K562 (cell line): Measurements from ENCODE around the gene ECI2. TPM values are rescaled to one million over a fixed set of nuclear protein-coding genes. Genes with fewer than 3 reads are reported as not detected.

Experiments
- ATAC-seq: fragments of 200-7000 bp; cut with Tn5 transposase; 3 replicates; pipeline ENCODE4 v1.9.1; 2020; ENCODE audit warnings: moderate library complexity
- BruUV-seq: library from RNA; stranded (reverse); fragments of 400-500 nt; replicated peaks from 2 replicates; lab custom pipeline; 2021; lab: Mats Ljungman, UMichigan
- CTCF ChIA-PET: fragments of 300-600 bp; formaldehyde crosslinking; extraction: SDS; loops from one replicate; lab custom pipeline; 2021; ENCODE audit warnings: low intra/inter-chr PET ratio; lab: Yijun Ruan, JAX
- POLR2A ChIA-PET: fragments of 300-600, 350-650 bp; sonication (Branson Sonifier 250); formaldehyde crosslinking; extraction: SDS; loops from one replicate; lab custom pipeline; 2021; ENCODE audit warnings: antibody characterized with exemption, inconsistent platforms; lab: Yijun Ruan, JAX
- DNase-seq, 4 experiments: peaks; one replicate each; pipeline versions ENCODE4 v3.0.0 to v3.0.0-alpha.2; 2011 to 2018; ENCODE audit warnings: low spot score in 3 of 4, mixed read lengths in 3 of 4; ENCODE audit errors: extremely low read depth in 1 of 4
- FAIRE-seq: peaks from 2 replicates; lab custom pipeline; 2011; peaks lifted over from hg19 to GRCh38; lab: Jason Lieb, UNC
- H2AFZ ChIP-seq: 2 replicates; pipeline ENCODE4 v1.6.0; 2011; ENCODE audit warnings: low read depth, low read length, control low read depth, inconsistent platforms
- H3K27ac ChIP-seq: fragments of 200-600 bp; 3 replicates; pipeline ENCODE4 v1.8.0; 2011; ENCODE audit warnings: low read depth, mild to moderate bottlenecking, control low read depth, inconsistent platforms, low read length, moderate library complexity, mixed read lengths; ENCODE audit errors: extremely low read depth
- H3K27me3 ChIP-seq, 2 experiments: fragments of 300-600 bp in 1 of 2; 2 replicates in 1 of 2; 3 replicates in 1 of 2; pipeline versions ENCODE4 v1.6.0 to v1.8.0; 2011; ENCODE audit warnings: inconsistent platforms in 2 of 2, low read length in 2 of 2, mild to moderate bottlenecking in 1 of 2, mixed read lengths in 1 of 2, moderate library complexity in 1 of 2; ENCODE audit not compliant: control insufficient read depth in 2 of 2, insufficient read depth in 2 of 2
- H3K36me3 ChIP-seq: fragments of 300-600 bp; 3 replicates; pipeline ENCODE4 v1.8.0; 2011; ENCODE audit warnings: mild to moderate bottlenecking, low read length, inconsistent platforms; ENCODE audit not compliant: control insufficient read depth, insufficient read depth
- H3K4me1 ChIP-seq, 2 experiments: fragments of 200-600 bp in 1 of 2; replicated peaks in 1 of 2; 2 replicates in 1 of 2; 3 replicates in 1 of 2; pipeline versions ENCODE4 v1.5.1 to v1.8.0; 2011; ENCODE audit warnings: inconsistent platforms in 2 of 2, low read length in 2 of 2, mild to moderate bottlenecking in 1 of 2, mixed read lengths in 1 of 2, moderate library complexity in 1 of 2; ENCODE audit not compliant: control insufficient read depth in 2 of 2, insufficient read depth in 2 of 2
- H3K4me2 ChIP-seq: 2 replicates; pipeline ENCODE4 v1.6.1; 2011; ENCODE audit warnings: low read length, control low read depth, inconsistent platforms, mixed read lengths; ENCODE audit not compliant: insufficient read depth
- H3K4me3 ChIP-seq: fragments of 200-600 bp; sonication (generic), shearing (Covaris generic); 2 replicates; pipeline ENCODE4 v1.5.1; 2016; ENCODE audit warnings: control low read depth, inconsistent platforms
- H3K79me2 ChIP-seq: fragments of 200-600 bp; 3 replicates; pipeline ENCODE4 v1.8.0; 2011; ENCODE audit warnings: low read length, inconsistent platforms; ENCODE audit not compliant: control insufficient read depth, insufficient read depth
- H3K9ac ChIP-seq, 2 experiments: 2 replicates each; pipeline versions ENCODE4 v1.6.0 to v1.6.1; 2011; ENCODE audit warnings: low read depth in 2 of 2, low read length in 2 of 2, control low read depth in 1 of 2, inconsistent platforms in 1 of 2, mild to moderate bottlenecking in 1 of 2, mixed read lengths in 1 of 2; ENCODE audit not compliant: insufficient read depth in 1 of 2
- H3K9me1 ChIP-seq: one replicate; pipeline ENCODE4 v1.6.0; 2011; ENCODE audit warnings: inconsistent platforms, mild to moderate bottlenecking, low read length, moderate library complexity; ENCODE audit not compliant: control insufficient read depth, insufficient read depth
- H3K9me3 ChIP-seq: replicated peaks from 2 replicates; pipeline ENCODE4 v1.5.1; 2011; ENCODE audit warnings: low read depth, low read length, inconsistent platforms; ENCODE audit not compliant: control insufficient read depth, insufficient read depth
- H4K20me1 ChIP-seq: replicated peaks from 2 replicates; pipeline ENCODE4 v1.6.1; 2011; ENCODE audit warnings: low read length, inconsistent platforms, mixed read lengths; ENCODE audit not compliant: control insufficient read depth, insufficient read depth
- CBX5 ChIP-seq: IDR thresholded peaks from 2 replicates; pipeline ENCODE4 v1.6.1; 2014; ENCODE audit warnings: low read depth, borderline replicate concordance
- E2F3 ChIP-seq: fragments of 250-450 bp; sonication (Bioruptor Pico); IDR thresholded peaks from 2 replicates; pipeline ENCODE4 v1.4.0; 2020; ENCODE audit warnings: mild to moderate bottlenecking
- ELF1 ChIP-seq: fragments of 200-800 bp; sonication (Bioruptor generic); IDR thresholded peaks from 2 replicates; pipeline ENCODE4 v1.6.1; 2016; ENCODE audit warnings: missing genetic modification characterization, missing compliant biosample characterization
- FOXA3 ChIP-seq, 2 experiments: fragments of 450-650 bp in 1 of 2; sonication (generic) in 1 of 2; formaldehyde crosslinking; IDR thresholded peaks in 1 of 2; conservative IDR thresholded peaks in 1 of 2; 2 replicates each; pipeline versions ENCODE4 v1.4.0 to v1.8.0; 2020 to 2022; ENCODE audit warnings: mild to moderate bottlenecking in 2 of 2, missing genetic modification reagents in 1 of 2
- HCFC1 ChIP-seq: IDR thresholded peaks from 2 replicates; pipeline ENCODE4 v1.6.1; 2012; ENCODE audit warnings: low read depth, low read length, improper control_type of control experiment
- HMG20B ChIP-seq: fragments of 250-450 bp; sonication (Bioruptor Pico); IDR thresholded peaks from 2 replicates; pipeline ENCODE4 v1.5.0; 2021; ENCODE audit warnings: mild to moderate bottlenecking
- HMGN3 ChIP-seq: IDR thresholded peaks from 2 replicates; pipeline ENCODE4 v1.6.1; 2011; ENCODE audit warnings: borderline replicate concordance, low read depth, mild to moderate bottlenecking, mixed read lengths, low read length; ENCODE audit not compliant: insufficient read length; ENCODE audit errors: extremely low read depth
- HOMEZ ChIP-seq: fragments of 250-450 bp; sonication (Bioruptor Pico); IDR thresholded peaks from 2 replicates; pipeline ENCODE4 v1.4.0; 2020; ENCODE audit warnings: mild to moderate bottlenecking, moderate library complexity
- KLF10 ChIP-seq: fragments of 250-450 bp; sonication (Bioruptor Pico); IDR thresholded peaks from 2 replicates; pipeline ENCODE4 v1.6.1; 2021; ENCODE audit warnings: matching md5 sums
- KLF13 ChIP-seq: fragments of 450-650 bp; IDR thresholded peaks from 2 replicates; pipeline ENCODE4 v1.6.1; 2016; ENCODE audit warnings: missing genetic modification characterization, low read depth, mild to moderate bottlenecking, missing compliant biosample characterization, moderate library complexity, borderline replicate concordance
- NFIC ChIP-seq: fragments of 450-650 bp; IDR thresholded peaks from 2 replicates; pipeline ENCODE4 v1.6.1; 2017; ENCODE audit warnings: mild to moderate bottlenecking, inconsistent platforms
- POLR3G ChIP-seq: IDR thresholded peaks from 2 replicates; pipeline ENCODE4 v1.6.1; 2011; ENCODE audit not compliant: insufficient read length, insufficient replicate concordance; ENCODE audit errors: extremely low read depth
- PPARD ChIP-seq: fragments of 250-450 bp; sonication (Bioruptor Pico); IDR thresholded peaks from 2 replicates; pipeline ENCODE4 v1.8.0; 2022; ENCODE audit warnings: inconsistent platforms, mild to moderate bottlenecking, moderate library complexity
- SMARCA4 ChIP-seq: fragments of 450-650 bp; IDR thresholded peaks from 2 replicates; pipeline ENCODE4 v1.6.1; 2016
- TRIM28 ChIP-seq: fragments of 450-650 bp; IDR thresholded peaks from 2 replicates; pipeline ENCODE4 v1.6.1; 2017
- ZNF766 ChIP-seq: fragments of 200-800 bp; sonication (Bioruptor generic); conservative IDR thresholded peaks from 2 replicates; pipeline ENCODE4 v1.6.1; 2016; ENCODE audit warnings: missing genetic modification characterization, missing compliant biosample characterization
- WGBS: fragments of 100-300 bp; shearing (Covaris generic); methylation state at CpG from one replicate; pipeline ENCODE4 v1.1.6; 2016; ENCODE audit warnings: low coverage, mixed read lengths; ENCODE audit not compliant: insufficient coverage; ENCODE audit errors: missing lambda C conversion rate; 5-methylcytosine and 5-hydroxymethylcytosine counted together
- in situ Hi-C: fragments of 300-500 bp; cut with MboI; formaldehyde crosslinking; loops from 4 replicates; pipeline ENCODE4 v1.15.0; 2018; ENCODE audit warnings: inconsistent platforms, mixed read lengths
- intact Hi-C: fragments of 100-400 bp; cut with micrococcal nuclease; formaldehyde crosslinking; loops from 2 replicates; pipeline ENCODE4 v1.14.2; 2022
- polyA plus RNA-seq, 8 experiments: library from polyadenylated mRNA; depleted of rRNA in 4 of 8; stranded (reverse) in 5 of 8; unstranded in 3 of 8; fragments of >200 nt; fragmentation: Nextera tagmentation in 2 of 8; fragmentation: Illumina TruSeq in 1 of 8; extraction: Ambion mirVana in 2 of 8; extraction: Trizol in 1 of 8; gene quantifications; 2 replicates each; pipeline versions ENCODE4 v1.2.1 to v1.2.3, GENCODE V29; 2011 to 2014; ENCODE audit warnings: inconsistent platforms in 1 of 8, missing spikeins in 1 of 8
- total RNA-seq, 7 experiments: library from RNA; depleted of rRNA in 6 of 7; stranded (reverse); fragments of >200 nt in 6 of 7; fragmentation: Illumina TruSeq in 2 of 7; extraction: Trizol in 2 of 7; gene quantifications; 2 replicates each; pipeline versions ENCODE4 v1.2.1 to v1.2.3, GENCODE V29; 2011 to 2021; ENCODE audit warnings: low replicate concordance in 1 of 7

ECI2 gene
- total and polyA plus RNA-seq, 9 of the 15 experiments (the other 6 are each of a cell fraction or from before 2014, with no cell fraction given), result 80.7 to 377 (median 142) TPM

DNA sequence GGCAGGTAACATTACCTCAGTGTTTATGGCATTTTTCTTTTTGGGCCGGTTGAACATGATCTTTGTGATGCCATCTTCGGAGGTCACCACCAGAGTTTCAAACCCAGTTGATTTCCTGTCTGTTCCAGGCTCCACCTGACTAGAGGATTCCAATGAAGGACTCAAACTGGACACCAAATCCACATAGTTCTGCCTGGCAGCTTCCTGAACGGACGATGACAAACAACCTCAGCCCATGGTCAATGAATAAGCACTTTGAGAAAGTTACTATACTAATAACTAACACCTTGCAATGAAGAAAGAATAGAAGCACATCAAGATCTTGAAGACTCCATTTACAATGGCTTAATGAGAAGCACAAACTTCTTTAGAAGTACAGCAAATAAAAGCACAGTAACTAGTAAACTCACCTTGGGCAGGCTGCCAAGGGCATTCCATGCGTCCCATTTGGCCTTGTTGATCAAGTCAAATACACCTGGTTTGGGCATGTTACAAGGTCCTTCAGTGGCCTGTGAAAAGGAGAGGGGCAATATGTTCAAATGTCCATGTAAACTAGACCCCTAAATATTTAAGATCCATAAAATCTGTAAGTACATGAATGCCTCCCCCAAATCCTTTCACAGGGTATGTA is 4.9 kb downstream of the ECI2 start:
- intact Hi-C loops (no loop called here), in situ Hi-C loops (no loop called here)
- FAIRE-seq, result no peak
- POLR2A ChIA-PET, result interaction anchor here (0.6 kb wide), 1 partner anchor 13 kb away, joined by 3 read pairs; no protein-coding TSS in a partner anchor
- H3K9me1 ChIP-seq, result no peaks in the 10 kb centered on the region
- no peak overlapping the region for H3K4me3 ChIP-seq
- 87% methylated on average over 5 of the region's 5 CpGs for WGBS
- TF ChIP-seq NFIC (peak; percentile 21; the same call in 1 of the 2 replicates), E2F3 (CRISPR knock-in tag) (no peak)
- H4K20me1 ChIP-seq, result no peaks in the 10 kb centered on the region
- H3K27me3 ChIP-seq, result no peaks in the 10 kb centered on the region
- no peak overlapping the region for H3K4me2 ChIP-seq
- CTCF ChIA-PET, result interaction anchor here (0.6 kb wide), 1 partner anchor 117 kb away, joined by 6 read pairs; no protein-coding TSS in a partner anchor
- no peak for ATAC-seq
- H3K4me1 ChIP-seq, result peaks cover 5 to 31% of the 10 kb centered on the region in 2 experiments
- H3K27ac ChIP-seq, result no peak overlapping the region
- DNase-seq, result no peak
- H3K79me2 ChIP-seq, result peaks cover 38% of the 10 kb centered on the region
- no peaks in the 10 kb centered on the region for H3K9me3 ChIP-seq
- no TSS peak for BruUV-seq
- no peak overlapping the region for H2AFZ ChIP-seq
- H3K9ac ChIP-seq, result no peak overlapping the region
- H3K36me3 ChIP-seq, result peaks cover 76% of the 10 kb centered on the region

- Histone ChIP-seq H3K4me3 (no peak overlapping the region), H3K9me3 (no peaks in the 10 kb centered on the region), H3K79me2 (peaks cover 29% of the 10 kb centered on the region), H2AFZ (no peak overlapping the region), H3K9me1 (no peaks in the 10 kb centered on the region), H3K9ac (no peak overlapping the region), H4K20me1 (no peaks in the 10 kb centered on the region), H3K27me3 (no peaks in the 10 kb centered on the region), H3K36me3 (peaks cover 85% of the 10 kb centered on the region), H3K27ac (no peak overlapping the region), H3K4me2 (no peak overlapping the region), H3K4me1 (peaks cover 0 to 39% of the 10 kb centered on the region in 2 experiments; a peak in 4 of 5 replicates)
- DNase-seq (no peak), ATAC-seq (no peak), FAIRE-seq (no peak)
- BruUV-seq, result no TSS peak
- ChIA-PET CTCF (no interaction called here), POLR2A (interaction anchor here (0.8 kb wide), 1 partner anchor 58 kb away, joined by 4 read pairs; no protein-coding TSS in a partner anchor)
- in situ Hi-C loops (no loop called here), intact Hi-C loops (no loop called here)
- no peak for TF ChIP-seq HMG20B (CRISPR knock-in tag)
- TF ChIP-seq ELF1 (tag), result no peak
- TF ChIP-seq FOXA3 (CRISPR knock-in tag; conservative IDR thresholded peaks at IDR 0.05 in 1 of 2, IDR thresholded peaks at IDR 0.05 in 1 of 2), result no peak
- TF ChIP-seq POLR3G, result no peak
- no peak for TF ChIP-seq HOMEZ (CRISPR knock-in tag)
- TF ChIP-seq HCFC1, result no peak
- TF ChIP-seq HMGN3, result no peak
- TF ChIP-seq ZNF766 (CRISPR knock-in tag), result no peak
- TF ChIP-seq KLF13 (tag), result no peak
- TF ChIP-seq TRIM28, result no peak
- TF ChIP-seq PPARD (CRISPR knock-in tag), result no peak
- TF ChIP-seq SMARCA4, result no peak
- no peak for TF ChIP-seq KLF10
- TF ChIP-seq CBX5, result no peak
Observed at GRCh38 chr6:4129446-4129845, 5.9 kb downstream of the ECI2 start.
